PC-3 (cell line): ENCODE measurements around the gene MDM1. TPM values are rescaled to one million over a fixed set of nuclear protein-coding genes. Genes with fewer than 3 reads are reported as not detected.

Source experiments
- ATAC-seq: fragments of 200-7000 bp; cut with Tn5 transposase; 2 replicates; pipeline ENCODE4 v1.9.1; 2020; ENCODE audit warnings: mild to moderate bottlenecking, moderate library complexity
- BruUV-seq: library from RNA; stranded (reverse); fragments of 400-500 nt; replicated peaks from 2 replicates; lab custom pipeline; 2021; lab: Mats Ljungman, UMichigan
- CTCF ChIA-PET: fragments of 300-600 bp; sonication (Branson Sonifier 250); formaldehyde crosslinking; loops from one replicate; lab custom pipeline; 2022; ENCODE audit warnings: antibody characterized with exemption; lab: Charles Lee
- POLR2A ChIA-PET: fragments of 300-600 bp; sonication (Branson Sonifier 250); formaldehyde crosslinking; loops from one replicate; lab custom pipeline; 2022; ENCODE audit warnings: antibody characterized with exemption; ENCODE audit not compliant: unreplicated experiment; lab: Charles Lee
- DNase-seq: peaks from one replicate; pipeline ENCODE4 v3.0.0-alpha.2; 2015
- H2AFZ ChIP-seq: fragments of 300-600 bp; sonication (generic); 2 replicates; pipeline ENCODE4 v1.6.0; 2016; ENCODE audit warnings: antibody characterized with exemption, low read length
- H3F3A ChIP-seq: fragments of 300-600 bp; sonication (generic); one replicate; pipeline ENCODE4 v1.6.0; 2017; ENCODE audit warnings: antibody characterized with exemption, low read length, control low read depth, mild to moderate bottlenecking; ENCODE audit not compliant: unreplicated experiment
- H3K27ac ChIP-seq: fragments of 300-600 bp; sonication (generic); 2 replicates; pipeline ENCODE4 v1.5.1; 2016; ENCODE audit warnings: mild to moderate bottlenecking, low read length
- H3K27me3 ChIP-seq: fragments of 300-600 bp; sonication (generic); 2 replicates; pipeline ENCODE4 v1.6.1; 2016; ENCODE audit warnings: low read length, mixed read lengths
- H3K36me3 ChIP-seq: fragments of 300-600 bp; sonication (generic); 2 replicates; pipeline ENCODE4 v1.6.1; 2016; ENCODE audit warnings: low read depth, mixed run types, low read length, mixed read lengths
- H3K4me1 ChIP-seq: fragments of 300-600 bp; sonication (generic); 2 replicates; pipeline ENCODE4 v1.5.1; 2016; ENCODE audit warnings: low read length; ENCODE audit not compliant: insufficient read depth
- H3K4me2 ChIP-seq: fragments of 300-600 bp; sonication (generic); 2 replicates; pipeline ENCODE4 v1.6.0; 2016; ENCODE audit warnings: low read length
- H3K4me3 ChIP-seq: fragments of 300-600 bp; sonication (generic); 2 replicates; pipeline ENCODE4 v1.5.1; 2016; ENCODE audit warnings: mild to moderate bottlenecking, low read length, mixed read lengths
- H3K79me2 ChIP-seq: fragments of 300-600 bp; sonication (generic); 2 replicates; pipeline ENCODE4 v1.6.1; 2017; ENCODE audit warnings: low read length, mixed read lengths
- H3K9ac ChIP-seq: fragments of 300-600 bp; sonication (generic); 2 replicates; pipeline ENCODE4 v1.6.0; 2016; ENCODE audit warnings: mild to moderate bottlenecking, low read length
- H3K9me2 ChIP-seq: fragments of 300-600 bp; sonication (generic); replicated peaks from 2 replicates; pipeline ENCODE4 v1.6.1; 2016; ENCODE audit warnings: mixed run types, low read length, mixed read lengths
- H3K9me3 ChIP-seq: fragments of 300-600 bp; sonication (generic); 2 replicates; pipeline ENCODE4 v1.6.1; 2016; ENCODE audit warnings: low read length, mixed read lengths
- H4K20me1 ChIP-seq: fragments of 300-600 bp; sonication (generic); 2 replicates; pipeline ENCODE4 v1.6.1; 2016; ENCODE audit warnings: low read length, mixed read lengths
- CTCF ChIP-seq: fragments of 300-600 bp; sonication (generic); conservative IDR thresholded peaks from 2 replicates; pipeline ENCODE4 v1.5.1; 2017; ENCODE audit warnings: antibody characterized with exemption, low read depth, mild to moderate bottlenecking, low read length
- EZH2 ChIP-seq: fragments of 300-600 bp; sonication (generic); IDR thresholded peaks from one replicate; pipeline ENCODE4 v1.6.1; 2017; ENCODE audit warnings: antibody characterized with exemption, mild to moderate bottlenecking, low read length; ENCODE audit not compliant: unreplicated experiment
- EZH2phosphoT487 ChIP-seq: fragments of 300-600 bp; sonication (generic); IDR thresholded peaks from 2 replicates; pipeline ENCODE4 v1.6.1; 2018; ENCODE audit warnings: mild to moderate bottlenecking, antibody characterized with exemption, low read length, borderline replicate concordance
- intact Hi-C: fragments of 100-400 bp; cut with micrococcal nuclease; formaldehyde crosslinking; loops from 2 replicates; pipeline ENCODE4 v1.9.0; 2023
- total RNA-seq: library from RNA; depleted of rRNA; stranded (reverse); fragments of >200 nt; gene quantifications from 2 replicates; pipeline ENCODE4 v1.2.3, GENCODE V29; 2014

MDM1 gene
- total RNA-seq, 1 experiment from 2014 or later, result 10.4 TPM

DNA sequence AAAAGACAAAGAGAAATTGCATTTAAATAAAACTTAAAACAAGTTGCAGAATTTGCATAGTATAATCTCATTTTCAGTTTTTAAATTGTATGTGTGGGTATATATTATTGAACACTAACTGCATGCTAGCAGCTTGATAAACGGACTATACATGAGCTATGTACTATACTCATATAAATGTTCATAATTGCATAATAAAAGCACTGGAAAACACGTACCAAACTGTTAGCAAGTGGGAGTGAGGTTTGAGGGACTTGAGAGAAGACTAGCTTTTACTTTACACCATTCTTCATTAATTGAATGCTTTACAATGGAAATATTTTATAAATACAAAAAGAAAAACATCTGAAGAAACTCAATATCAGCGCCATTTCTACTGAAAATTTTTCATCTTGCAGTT, 32.2 kb upstream of the MDM1 start:
- Histone ChIP-seq H3K9me2 (no peaks in the 10 kb centered on the region), H3K27ac (no peak overlapping the region), H3K4me2 (no peak overlapping the region), H3K9me3 (no peaks in the 10 kb centered on the region), H2AFZ (no peak overlapping the region), H3K36me3 (no peaks in the 10 kb centered on the region), H3K79me2 (no peaks in the 10 kb centered on the region), H3K9ac (no peak overlapping the region), H3K4me1 (peaks cover 25% of the 10 kb centered on the region), H3K4me3 (no peak overlapping the region), H4K20me1 (no peaks in the 10 kb centered on the region), H3F3A (no peaks in the 10 kb centered on the region), H3K27me3 (no peaks in the 10 kb centered on the region)
- ATAC-seq (no peak), DNase-seq (no peak)
- POLR2A ChIA-PET, result no interaction called here
- no peak for TF ChIP-seq CTCF
- no peak for TF ChIP-seq EZH2
- intact Hi-C loops, result no loop called here
- BruUV-seq, result no TSS peak
- CTCF ChIA-PET, result no interaction called here

- Histone ChIP-seq H3K9ac (no peak overlapping the region), H3K9me3 (no peaks in the 10 kb centered on the region), H3K27ac (no peak overlapping the region), H3K4me3 (no peak overlapping the region), H3K36me3 (no peaks in the 10 kb centered on the region), H2AFZ (no peak overlapping the region), H3K79me2 (no peaks in the 10 kb centered on the region), H3K4me2 (no peak overlapping the region), H3K4me1 (peaks cover 22% of the 10 kb centered on the region), H3K9me2 (no peaks in the 10 kb centered on the region), H3F3A (no peaks in the 10 kb centered on the region), H4K20me1 (no peaks in the 10 kb centered on the region), H3K27me3 (no peaks in the 10 kb centered on the region)
- no peak for ATAC-seq
- POLR2A ChIA-PET, result no interaction called here
- BruUV-seq, result no TSS peak
- CTCF ChIA-PET, result no interaction called here
- DNase-seq, result no peak
- TF ChIP-seq CTCF (no peak), EZH2 (no peak), EZH2phosphoT487 (no peak)
- intact Hi-C loops, result no loop called here
Observed at GRCh38 chr12:68361953-68362352, 29.8 kb upstream of the MDM1 start.

DNA sequence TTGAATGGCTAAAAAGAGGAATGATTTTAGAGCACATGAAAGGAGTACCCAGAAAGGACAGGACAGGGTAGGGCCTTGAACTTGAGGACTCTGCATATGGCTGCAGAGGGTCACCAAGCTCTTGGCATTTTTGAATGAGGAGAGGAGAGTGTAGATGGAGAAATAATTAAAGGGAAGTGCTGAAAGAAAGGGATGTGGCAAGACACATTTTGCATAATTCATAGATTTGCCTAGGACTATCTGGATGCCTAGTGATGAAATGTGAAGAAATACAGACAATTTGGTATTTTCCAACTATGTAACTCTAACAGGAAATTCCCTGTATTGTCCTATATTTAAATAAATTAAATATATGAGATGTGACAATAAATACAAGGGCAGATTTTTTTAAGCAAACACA, 27.5 kb upstream of the MDM1 start:
- no peak for DNase-seq
- H3K27ac ChIP-seq, result no peak overlapping the region
- no peaks in the 10 kb centered on the region for H3K36me3 ChIP-seq
- no peaks in the 10 kb centered on the region for H3K27me3 ChIP-seq
- ATAC-seq, result no peak
- no peaks in the 10 kb centered on the region for H3F3A ChIP-seq
- no peaks in the 10 kb centered on the region for H4K20me1 ChIP-seq
- no peaks in the 10 kb centered on the region for H3K9me3 ChIP-seq
- CTCF ChIA-PET, result no interaction called here
- POLR2A ChIA-PET, result no interaction called here
- H3K79me2 ChIP-seq, result no peaks in the 10 kb centered on the region
- no peak overlapping the region for H3K4me2 ChIP-seq
- peaks cover 7% of the 10 kb centered on the region; the same call in 1 of the 2 replicates for H3K4me1 ChIP-seq
- H3K9ac ChIP-seq, result no peak overlapping the region
- BruUV-seq, result no TSS peak
- no peak overlapping the region for H3K4me3 ChIP-seq
- no peak for TF ChIP-seq EZH2
- no peak for TF ChIP-seq CTCF
- TF ChIP-seq EZH2phosphoT487, result no peak
- intact Hi-C loops, result loop anchor here (1.0 to 5.0 kb wide), 5 partner anchors 46 to 308 kb away; no protein-coding TSS in a partner anchor
- H3K9me2 ChIP-seq, result no peaks in the 10 kb centered on the region
- no peak overlapping the region for H2AFZ ChIP-seq
